H9 (cell line): ENCODE data around the gene OPN4. TPM values are rescaled to one million over a fixed set of nuclear protein-coding genes. Genes with fewer than 3 reads are reported as not detected.

Source experiments
- DNase-seq: peaks from one replicate; pipeline ENCODE4 v3.0.0-alpha.2; 2017
- H2AFZ ChIP-seq: one replicate; pipeline ENCODE4 v1.6.1; 2013; ENCODE audit warnings: mild to moderate bottlenecking, low read length, control low read depth, moderate library complexity
- H2AK5ac ChIP-seq: 2 replicates; pipeline ENCODE4 v1.6.1; 2013; ENCODE audit warnings: low read length, control low read depth, mixed read lengths; ENCODE audit not compliant: insufficient read length
- H2BK120ac ChIP-seq: one replicate; pipeline ENCODE4 v1.6.1; 2013; ENCODE audit warnings: low read depth, mild to moderate bottlenecking, low read length, control low read depth, inconsistent platforms; ENCODE audit not compliant: poor library complexity, severe bottlenecking
- H2BK12ac ChIP-seq: 2 replicates; pipeline ENCODE4 v1.6.1; 2013; ENCODE audit warnings: low read length, control low read depth, mixed read lengths, low read depth; ENCODE audit not compliant: insufficient read length
- H2BK15ac ChIP-seq: 2 replicates; pipeline ENCODE4 v1.6.1; 2013; ENCODE audit warnings: low read depth, low read length, control low read depth
- H2BK20ac ChIP-seq: one replicate; pipeline ENCODE4 v1.6.1; 2013; ENCODE audit warnings: low read depth, mild to moderate bottlenecking, low read length, control low read depth, inconsistent platforms; ENCODE audit not compliant: poor library complexity, severe bottlenecking
- H2BK5ac ChIP-seq: 2 replicates; pipeline ENCODE4 v1.6.1; 2013; ENCODE audit warnings: low read length, control low read depth, mixed read lengths; ENCODE audit not compliant: insufficient read length
- H3K14ac ChIP-seq: 2 replicates; pipeline ENCODE4 v1.6.1; 2013; ENCODE audit warnings: low read length, control low read depth; ENCODE audit not compliant: insufficient read depth
- H3K18ac ChIP-seq: 2 replicates; pipeline ENCODE4 v1.6.1; 2013; ENCODE audit warnings: low read depth, mild to moderate bottlenecking, mixed read lengths, low read length, control low read depth; ENCODE audit not compliant: insufficient read length
- H3K23ac ChIP-seq: 2 replicates; pipeline ENCODE4 v1.6.1; 2013; ENCODE audit warnings: low read length, control low read depth, mixed read lengths, low read depth; ENCODE audit not compliant: insufficient read length
- H3K23me2 ChIP-seq: 2 replicates; pipeline ENCODE4 v1.6.1; 2013; ENCODE audit warnings: low read depth, mild to moderate bottlenecking, mixed read lengths, low read length, control low read depth; ENCODE audit not compliant: insufficient read length, poor library complexity, severe bottlenecking
- H3K27ac ChIP-seq: 2 replicates; pipeline ENCODE4 v1.5.1; 2013; ENCODE audit warnings: low read length, control low read depth, mixed read lengths, low read depth; ENCODE audit not compliant: insufficient read length
- H3K27me3 ChIP-seq: 2 replicates; pipeline ENCODE4 v1.6.1; 2013; ENCODE audit warnings: low read length, control low read depth, inconsistent platforms; ENCODE audit not compliant: insufficient read depth
- H3K4ac ChIP-seq: 2 replicates; pipeline ENCODE4 v1.6.1; 2013; ENCODE audit warnings: low read depth, mild to moderate bottlenecking, control low read depth, inconsistent platforms, low read length, moderate library complexity
- H3K4me1 ChIP-seq: 2 replicates; pipeline ENCODE4 v1.6.1; 2013; ENCODE audit warnings: low read length, control low read depth, inconsistent platforms; ENCODE audit not compliant: insufficient read depth
- H3K4me2 ChIP-seq: 2 replicates; pipeline ENCODE4 v1.6.1; 2013; ENCODE audit warnings: low read length, control low read depth, mixed read lengths; ENCODE audit not compliant: insufficient read length, insufficient read depth
- H3K56ac ChIP-seq: 2 replicates; pipeline ENCODE4 v1.6.1; 2013; ENCODE audit warnings: low read depth, mild to moderate bottlenecking, mixed read lengths, low read length, control low read depth; ENCODE audit not compliant: insufficient read length
- H3K79me1 ChIP-seq: 2 replicates; pipeline ENCODE4 v1.6.1; 2013; ENCODE audit warnings: low read depth, mild to moderate bottlenecking, moderate library complexity, low read length, control low read depth, inconsistent platforms; ENCODE audit not compliant: insufficient read depth, poor library complexity, severe bottlenecking
- H3K79me2 ChIP-seq: 2 replicates; pipeline ENCODE4 v1.6.1; 2013; ENCODE audit warnings: low read length, control low read depth, inconsistent platforms; ENCODE audit not compliant: insufficient read depth
- H3K9ac ChIP-seq: 2 replicates; pipeline ENCODE4 v1.6.1; 2013; ENCODE audit warnings: low read length, control low read depth, mixed read lengths; ENCODE audit not compliant: insufficient read length; ENCODE audit errors: extremely low read depth
- H3K9me3 ChIP-seq: one replicate; pipeline ENCODE4 v1.6.1; 2013; ENCODE audit warnings: low read depth, low read length, inconsistent platforms; ENCODE audit not compliant: control insufficient read depth
- H3T11ph ChIP-seq: one replicate; pipeline ENCODE4 v1.6.1; 2013; ENCODE audit warnings: mild to moderate bottlenecking, low read length, control low read depth, inconsistent platforms
- H4K20me1 ChIP-seq: one replicate; pipeline ENCODE4 v1.6.1; 2013; ENCODE audit not compliant: control insufficient read depth, insufficient read length, insufficient read depth
- H4K5ac ChIP-seq: 2 replicates; pipeline ENCODE4 v1.6.1; 2013; ENCODE audit warnings: low read depth, mild to moderate bottlenecking, mixed read lengths, low read length, control low read depth; ENCODE audit not compliant: insufficient read length
- H4K8ac ChIP-seq: replicated peaks from 2 replicates; pipeline ENCODE4 v1.6.1; 2013; ENCODE audit warnings: low read length, control low read depth, mixed read lengths, low read depth; ENCODE audit not compliant: insufficient read length
- H4K91ac ChIP-seq: 2 replicates; pipeline ENCODE4 v1.6.1; 2013; ENCODE audit warnings: low read depth, mild to moderate bottlenecking, moderate library complexity, mixed read lengths, low read length, control low read depth; ENCODE audit not compliant: insufficient read length
- H3K27ac Mint-ChIP-seq, 3 experiments: 2 replicates in 2 of 3; 3 replicates in 1 of 3; pipeline ENCODE4 v1.8.0; 2020 to 2021; ENCODE audit warnings: mixed read lengths in 3 of 3, mild to moderate bottlenecking in 1 of 3, moderate library complexity in 1 of 3
- H3K27me3 Mint-ChIP-seq: 2 replicates; pipeline ENCODE4 v1.8.0; 2021; ENCODE audit warnings: low read depth, mild to moderate bottlenecking, moderate library complexity, mixed read lengths
- H3K36me3 Mint-ChIP-seq, 3 experiments: 2 replicates in 2 of 3; 3 replicates in 1 of 3; pipeline ENCODE4 v1.8.0; 2020 to 2021; ENCODE audit warnings: low read depth in 3 of 3, mixed read lengths in 3 of 3; ENCODE audit not compliant: insufficient read depth in 1 of 3
- H3K4me1 Mint-ChIP-seq, 2 experiments: 2 replicates each; pipeline ENCODE4 v1.8.0; 2020; ENCODE audit warnings: mixed read lengths in 2 of 2
- H3K4me3 Mint-ChIP-seq, 2 experiments: 2 replicates in 1 of 2; 3 replicates in 1 of 2; pipeline ENCODE4 v1.8.0; 2020 to 2021; ENCODE audit warnings: mild to moderate bottlenecking in 2 of 2, mixed read lengths in 2 of 2, moderate library complexity in 1 of 2
- H3K9me3 Mint-ChIP-seq, 2 experiments: 2 replicates in 1 of 2; 3 replicates in 1 of 2; pipeline ENCODE4 v1.8.0; 2020; ENCODE audit warnings: mild to moderate bottlenecking in 2 of 2, mixed read lengths in 2 of 2, moderate library complexity in 1 of 2
- CTCF ChIP-seq: fragments of 200-600 bp; sonication (generic); conservative IDR thresholded peaks from 3 replicates; pipeline ENCODE4 v1.8.0; 2021; ENCODE audit warnings: antibody characterized with exemption, mild to moderate bottlenecking
- WGBS: extraction: QIAGEN DNeasy Blood & Tissue Kit; methylation state at CpG from one replicate; pipeline ENCODE4 v1.1.7; 2013; ENCODE audit warnings: missing lambda C conversion rate, low lambda C conversion rate, mixed read lengths; ENCODE audit not compliant: insufficient read length; ENCODE audit errors: extremely low coverage; 5-methylcytosine and 5-hydroxymethylcytosine counted together
- total RNA-seq: library from RNA; stranded (reverse); gene quantifications from 2 replicates; pipeline ENCODE4 v1.2.1, GENCODE V29; 2021

The OPN4 gene
- total RNA-seq, 1 experiment from 2014 or later, result not detected

GRCh38 chr10:86655173-86655540, 810 bp downstream of the OPN4 start:
- Mint-ChIP-seq H3K36me3 (no peaks in the 10 kb centered on the region), H3K4me1 (peaks cover 11 to 12% of the 10 kb centered on the region in 2 experiments), H3K27me3 (no peaks in the 10 kb centered on the region; the same call in 1 of the 2 replicates), H3K27ac (no peak overlapping the region), H3K4me3 (no peak overlapping the region), H3K9me3 (no peaks in the 10 kb centered on the region)
- H2BK5ac ChIP-seq, result no peak overlapping the region
- no peak overlapping the region for H3K23ac ChIP-seq
- H3K23me2 ChIP-seq, result no peaks in the 10 kb centered on the region
- H4K8ac ChIP-seq, result no peak overlapping the region
- DNase-seq, result no peak
- no peak overlapping the region for H3K4me2 ChIP-seq
- H3K79me1 ChIP-seq, result no peaks in the 10 kb centered on the region
- no peak overlapping the region for H3K18ac ChIP-seq
- no peak overlapping the region for H3K4ac ChIP-seq
- H2AK5ac ChIP-seq, result no peak overlapping the region
- no CpG with 5 or more reads among the region's 4 CpGs for WGBS
- no peak overlapping the region for H2BK15ac ChIP-seq
- no peak overlapping the region for H3T11ph ChIP-seq
- no peaks in the 10 kb centered on the region for H3K9me3 ChIP-seq
- TF ChIP-seq CTCF, result no peak
- no peak overlapping the region for H2BK120ac ChIP-seq
- no peak overlapping the region for H3K14ac ChIP-seq
- H3K27ac ChIP-seq, result no peak overlapping the region
- no peak overlapping the region for H2BK12ac ChIP-seq
- no peak overlapping the region for H2AFZ ChIP-seq
- H3K79me2 ChIP-seq, result no peaks in the 10 kb centered on the region
- no peak overlapping the region for H3K9ac ChIP-seq
- H3K27me3 ChIP-seq, result no peaks in the 10 kb centered on the region
- no peak overlapping the region for H2BK20ac ChIP-seq
- no peaks in the 10 kb centered on the region for H4K20me1 ChIP-seq
- H4K91ac ChIP-seq, result no peak overlapping the region
- no peak overlapping the region for H4K5ac ChIP-seq
- no peaks in the 10 kb centered on the region for H3K4me1 ChIP-seq
- H3K56ac ChIP-seq, result no peak overlapping the region
